ENCODE measurements around the gene ZNF148. TPM values are rescaled to one million over a fixed set of nuclear protein-coding genes. Genes with fewer than 3 reads are reported as not detected.

The ZNF148 gene
- total RNA-seq, 4 donors from 2014 or later, result 30.3 to 39.0 (median 33.0) TPM

- Histone ChIP-seq H3K4me3 (no peak overlapping the region), H3K9me3 (no peaks in the 10 kb centered on the region), H3K27me3 (no peaks in the 10 kb centered on the region), H3K27ac (replicated peaks in 1 of 4) (no peak overlapping the region), H3K4me1 (peaks cover 0 to 15% (median 8%) of the 10 kb centered on the region in 4 donors), H3K36me3 (no peaks in the 10 kb centered on the region)
- TF ChIP-seq POLR2A (IDR thresholded peaks at IDR 0.05; ENCODE audit: low read depth), result no peak
- no peak for TF ChIP-seq CTCF (IDR thresholded peaks at IDR 0.05)
- TF ChIP-seq EP300 (IDR thresholded peaks at IDR 0.05), result no peak
- TF ChIP-seq POLR2AphosphoS5 (IDR thresholded peaks at IDR 0.05), result no peak
- DNase-seq (ENCODE audit: extremely low spot score), result no peak
- intact Hi-C loops (cut with DNase I), result no loop called here
- WGBS, result 95% methylated on average over 16 of the region's 20 CpGs
Measured at GRCh38 chr3:125186800-125187598, 188.1 kb downstream of the ZNF148 start.

GRCh38 chr3:125186261-125186787 lies 188.8 kb downstream of the ZNF148 start:
- H3K4me3 ChIP-seq, result no peak overlapping the region
- no peaks in the 10 kb centered on the region for H3K36me3 ChIP-seq
- H3K27me3 ChIP-seq, result no peaks in the 10 kb centered on the region
- H3K27ac ChIP-seq (replicated peaks in 1 of 4), result no peak overlapping the region
- H3K4me1 ChIP-seq, result peaks cover 0 to 15% (median 8%) of the 10 kb centered on the region in 4 donors
- no peak for TF ChIP-seq POLR2AphosphoS5 (IDR thresholded peaks at IDR 0.05)
- no peak for TF ChIP-seq CTCF (IDR thresholded peaks at IDR 0.05)
- no peak for TF ChIP-seq EP300 (IDR thresholded peaks at IDR 0.05)
- no peak for TF ChIP-seq POLR2A (IDR thresholded peaks at IDR 0.05; ENCODE audit: low read depth)
- WGBS, result 32% methylated on average over 10 of the region's 10 CpGs
- DNase-seq (ENCODE audit: extremely low spot score), result no peak
- H3K9me3 ChIP-seq, result no peaks in the 10 kb centered on the region
- intact Hi-C loops (cut with DNase I), result no loop called here

GRCh38 chr3:125185805-125186204 lies 189.3 kb downstream of the ZNF148 start:
- 51% methylated on average over 3 of the region's 3 CpGs for WGBS
- Histone ChIP-seq H3K4me3 (no peak overlapping the region), H3K4me1 (peaks cover 0 to 15% (median 8%) of the 10 kb centered on the region in 4 donors), H3K9me3 (no peaks in the 10 kb centered on the region), H3K36me3 (no peaks in the 10 kb centered on the region), H3K27me3 (no peaks in the 10 kb centered on the region), H3K27ac (replicated peaks in 1 of 4) (no peak overlapping the region)
- intact Hi-C loops (cut with DNase I), result no loop called here
- DNase-seq (ENCODE audit: extremely low spot score), result no peak
- no peak for TF ChIP-seq CTCF (IDR thresholded peaks at IDR 0.05)
- no peak for TF ChIP-seq EP300 (IDR thresholded peaks at IDR 0.05)
- TF ChIP-seq POLR2A (IDR thresholded peaks at IDR 0.05; ENCODE audit: low read depth), result no peak
- TF ChIP-seq POLR2AphosphoS5 (IDR thresholded peaks at IDR 0.05), result no peak

- intact Hi-C loops (cut with DNase I), result no loop called here
- Histone ChIP-seq H3K27ac (replicated peaks in 1 of 4) (no peak overlapping the region), H3K4me1 (peaks cover 0 to 6% (median 0%) of the 10 kb centered on the region in 4 donors), H3K4me3 (no peak overlapping the region), H3K36me3 (no peaks in the 10 kb centered on the region), H3K27me3 (no peaks in the 10 kb centered on the region), H3K9me3 (no peaks in the 10 kb centered on the region)
- no peak for DNase-seq (ENCODE audit: extremely low spot score)
- TF ChIP-seq POLR2A (IDR thresholded peaks at IDR 0.05; ENCODE audit: low read depth) (no peak), EP300 (IDR thresholded peaks at IDR 0.05) (no peak), CTCF (IDR thresholded peaks at IDR 0.05) (no peak)
- 85% methylated on average over 1 of the region's 1 CpG for WGBS
Measured at GRCh38 chr3:125179884-125180240, 195.3 kb downstream of the ZNF148 start.

All from esophagus muscularis mucosa (tissue), 4 donors.